GM12878 (cell line): ENCODE data around the gene SEMA3A. TPM values are rescaled to one million over a fixed set of nuclear protein-coding genes. Genes with fewer than 3 reads are reported as not detected.

Experiments used
- BACH1 ChIP-seq: fragments of 450-650 bp; IDR thresholded peaks from 2 replicates; pipeline ENCODE4 v1.6.1; 2017; ENCODE audit warnings: mild to moderate bottlenecking, borderline replicate concordance
- CHD2 ChIP-seq: IDR thresholded peaks from 2 replicates; pipeline ENCODE4 v1.6.1; 2011; ENCODE audit warnings: low read depth, low read length, improper control_type of control experiment, borderline replicate concordance
- ETV6 ChIP-seq, 2 experiments: fragments of 450-650 bp in 1 of 2; IDR thresholded peaks in 1 of 2; conservative IDR thresholded peaks in 1 of 2; 2 replicates each; pipeline ENCODE4 v1.6.1; 2014; ENCODE audit warnings: antibody characterized with exemption in 1 of 2, borderline replicate concordance in 1 of 2, low read depth in 1 of 2, mild to moderate bottlenecking in 1 of 2, moderate library complexity in 1 of 2
- GABPA ChIP-seq: IDR thresholded peaks from 2 replicates; pipeline ENCODE4 v1.6.1; 2014; ENCODE audit warnings: antibody characterized with exemption, low read depth, mild to moderate bottlenecking, inconsistent platforms
- IRF3 ChIP-seq: fragments of 450-650 bp; IDR thresholded peaks from 2 replicates; pipeline ENCODE4 v1.6.1; 2014; ENCODE audit warnings: mild to moderate bottlenecking
- IRF5 ChIP-seq: fragments of 450-650 bp; IDR thresholded peaks from 2 replicates; pipeline ENCODE4 v1.6.1; 2017; ENCODE audit warnings: borderline replicate concordance
- NFYB ChIP-seq: IDR thresholded peaks from 2 replicates; pipeline ENCODE4 v1.6.1; 2011; ENCODE audit warnings: low read depth, mild to moderate bottlenecking, low read length, improper control_type of control experiment, moderate library complexity; ENCODE audit not compliant: insufficient read depth
- RELA ChIP-seq: fragments of 450-650 bp; IDR thresholded peaks from 2 replicates; pipeline ENCODE4 v1.8.0; 2014; ENCODE audit warnings: borderline replicate concordance; ENCODE audit not compliant: partially characterized antibody
- RELB ChIP-seq: fragments of 450-650 bp; IDR thresholded peaks from 2 replicates; pipeline ENCODE4 v1.6.1; 2017; ENCODE audit warnings: low read depth, mild to moderate bottlenecking, moderate library complexity
- SMAD1 ChIP-seq: fragments of 450-650 bp; IDR thresholded peaks from 2 replicates; pipeline ENCODE4 v1.6.1; 2018; ENCODE audit warnings: mild to moderate bottlenecking, low read depth; ENCODE audit not compliant: partially characterized antibody
- TBL1XR1 ChIP-seq: IDR thresholded peaks from 2 replicates; pipeline ENCODE4 v1.6.1; 2012; ENCODE audit warnings: low read depth, low read length, improper control_type of control experiment
- ZNF24 ChIP-seq: fragments of 450-650 bp; IDR thresholded peaks from 2 replicates; pipeline ENCODE4 v1.6.1; 2017; ENCODE audit warnings: antibody characterized with exemption, mild to moderate bottlenecking
- polyA plus RNA-seq, 11 experiments: library from polyadenylated mRNA; depleted of rRNA in 4 of 11; unstranded in 6 of 11; stranded (reverse) in 5 of 11; fragments of >200 nt; fragmentation: Nextera tagmentation in 4 of 11; fragmentation: Illumina TruSeq in 1 of 11; extraction: Ambion mirVana in 4 of 11; extraction: Trizol in 1 of 11; gene quantifications; 1 replicate in 1 of 11; 2 replicates in 10 of 11; pipeline versions ENCODE4 v1.2.1 to v1.2.3, GENCODE V29; 2011 to 2016; ENCODE audit warnings: inconsistent platforms in 2 of 11, missing spikeins in 2 of 11, low read depth in 1 of 11
- total RNA-seq, 4 experiments: library from RNA; depleted of rRNA in 3 of 4; stranded (reverse); fragments of >200 nt in 3 of 4; fragmentation: Illumina TruSeq in 1 of 4; extraction: Trizol in 1 of 4; gene quantifications; 2 replicates each; pipeline versions ENCODE4 v1.2.1 to v1.2.3, GENCODE V29; 2013 to 2021

SEMA3A gene
- total and polyA plus RNA-seq, 10 of the 15 experiments (the other 5 are each of a cell fraction or from before 2014, with no cell fraction given), result 0.01 to 3.3 (median 0.24) TPM

- TF ChIP-seq IRF3 (no peak), NFYB (no peak), CHD2 (no peak), GABPA (no peak), ZNF24 (no peak), RELA (no peak), SMAD1 (no peak), BACH1 (no peak), ETV6 (conservative IDR thresholded peaks at IDR 0.05 in 1 of 2, IDR thresholded peaks at IDR 0.05 in 1 of 2; ENCODE audit: borderline replicate concordance in 1 of 2, low read depth in 1 of 2) (no peak), TBL1XR1 (no peak), IRF5 (no peak), RELB (no peak)
Measured at GRCh38 chr7:84085147-84085546, 109.4 kb downstream of the SEMA3A start (continued).
